OCI-LY7 (cell line): ENCODE data around the gene HLCS. TPM values are rescaled to one million over a fixed set of nuclear protein-coding genes. Genes with fewer than 3 reads are reported as not detected.

ENCODE experiments used
- BruUV-seq: library from RNA; stranded (reverse); fragments of 400-500 nt; replicated peaks from 2 replicates; lab custom pipeline; 2021; lab: Mats Ljungman, UMichigan
- CTCF ChIA-PET: fragments of 300-600 bp; sonication (Branson Sonifier 250); formaldehyde crosslinking; loops from one replicate; lab custom pipeline; 2022; ENCODE audit warnings: antibody characterized with exemption; ENCODE audit not compliant: unreplicated experiment; lab: Charles Lee
- POLR2A ChIA-PET: fragments of 300-600 bp; sonication (Branson Sonifier 250); formaldehyde crosslinking; loops from one replicate; lab custom pipeline; 2022; ENCODE audit warnings: antibody characterized with exemption; lab: Charles Lee
- DNase-seq: peaks from one replicate; pipeline ENCODE4 v3.0.0-alpha.2; 2015; ENCODE audit warnings: low spot score
- H2AFZ ChIP-seq: fragments of 200-600 bp; sonication (generic), shearing (Covaris generic); 2 replicates; pipeline ENCODE4 v1.6.1; 2014; ENCODE audit warnings: mild to moderate bottlenecking, antibody characterized with exemption, low read length, moderate library complexity
- H3K27ac ChIP-seq: fragments of 200-600 bp; sonication (generic); 2 replicates; pipeline ENCODE4 v1.5.1; 2014; ENCODE audit warnings: mixed run types, low read depth, mild to moderate bottlenecking, moderate library complexity, low read length, inconsistent platforms; ENCODE audit not compliant: poor library complexity, severe bottlenecking
- H3K36me3 ChIP-seq: fragments of 200-600 bp; sonication (generic); 2 replicates; pipeline ENCODE4 v1.6.1; 2014; ENCODE audit warnings: mild to moderate bottlenecking, antibody characterized with exemption, low read length, moderate library complexity, mixed read lengths; ENCODE audit not compliant: insufficient read depth
- H3K4me1 ChIP-seq: fragments of 200-600 bp; sonication (generic); 2 replicates; pipeline ENCODE4 v1.5.1; 2014; ENCODE audit warnings: mild to moderate bottlenecking, low read length; ENCODE audit not compliant: insufficient read depth, poor library complexity, severe bottlenecking
- H3K4me2 ChIP-seq: fragments of 200-600 bp; sonication (generic); 2 replicates; pipeline ENCODE4 v1.6.1; 2014; ENCODE audit warnings: mild to moderate bottlenecking, low read length
- H3K4me3 ChIP-seq: fragments of 200-600 bp; sonication (generic); 2 replicates; pipeline ENCODE4 v1.5.1; 2014; ENCODE audit warnings: mild to moderate bottlenecking, low read depth, low read length; ENCODE audit not compliant: poor library complexity, severe bottlenecking
- H3K79me2 ChIP-seq: fragments of 200-600 bp; sonication (generic); 2 replicates; pipeline ENCODE4 v1.6.1; 2016; ENCODE audit warnings: low read depth, mild to moderate bottlenecking, low read length, moderate library complexity, mixed read lengths; ENCODE audit not compliant: insufficient read depth
- H3K9me2 ChIP-seq: fragments of 200-600 bp; sonication (generic); 2 replicates; pipeline ENCODE4 v1.6.1; 2016; ENCODE audit warnings: mild to moderate bottlenecking, low read length, mixed read lengths; ENCODE audit not compliant: insufficient read depth
- H3K9me3 ChIP-seq: fragments of 200-600 bp; sonication (generic); 2 replicates; pipeline ENCODE4 v1.6.1; 2014; ENCODE audit warnings: mild to moderate bottlenecking, mixed run types, low read length, mixed read lengths
- H4K20me1 ChIP-seq: fragments of 200-600 bp; sonication (generic); 2 replicates; pipeline ENCODE4 v1.6.1; 2014; ENCODE audit warnings: mild to moderate bottlenecking, antibody characterized with exemption, low read length, moderate library complexity, mixed read lengths; ENCODE audit not compliant: insufficient read depth
- CTCF ChIP-seq: fragments of 200-600 bp; sonication (generic); conservative IDR thresholded peaks from 2 replicates; pipeline ENCODE4 v1.5.1; 2014; ENCODE audit warnings: mild to moderate bottlenecking, antibody characterized with exemption, low read length, moderate library complexity, mixed read lengths
- EZH2phosphoT487 ChIP-seq: fragments of 200-600 bp; sonication (generic); IDR thresholded peaks from 2 replicates; pipeline ENCODE4 v1.6.1; 2018; ENCODE audit warnings: low read depth, borderline replicate concordance, mild to moderate bottlenecking, mixed run types, antibody characterized with exemption, low read length, moderate library complexity, mixed read lengths
- intact Hi-C: fragments of 100-400 bp; cut with micrococcal nuclease; formaldehyde crosslinking; loops from one replicate; pipeline ENCODE4 v1.10.0; 2022; ENCODE audit not compliant: unreplicated experiment
- total RNA-seq, 2 experiments: library from RNA; depleted of rRNA in 1 of 2; stranded (reverse); fragments of >200 nt in 1 of 2; shearing (Covaris generic) in 1 of 2; gene quantifications; 2 replicates each; pipeline ENCODE4 v1.2.3, GENCODE V29; 2014 to 2022

HLCS gene
- total RNA-seq, 2 experiments from 2014 or later, result 12.0 to 20.9 TPM

DNA sequence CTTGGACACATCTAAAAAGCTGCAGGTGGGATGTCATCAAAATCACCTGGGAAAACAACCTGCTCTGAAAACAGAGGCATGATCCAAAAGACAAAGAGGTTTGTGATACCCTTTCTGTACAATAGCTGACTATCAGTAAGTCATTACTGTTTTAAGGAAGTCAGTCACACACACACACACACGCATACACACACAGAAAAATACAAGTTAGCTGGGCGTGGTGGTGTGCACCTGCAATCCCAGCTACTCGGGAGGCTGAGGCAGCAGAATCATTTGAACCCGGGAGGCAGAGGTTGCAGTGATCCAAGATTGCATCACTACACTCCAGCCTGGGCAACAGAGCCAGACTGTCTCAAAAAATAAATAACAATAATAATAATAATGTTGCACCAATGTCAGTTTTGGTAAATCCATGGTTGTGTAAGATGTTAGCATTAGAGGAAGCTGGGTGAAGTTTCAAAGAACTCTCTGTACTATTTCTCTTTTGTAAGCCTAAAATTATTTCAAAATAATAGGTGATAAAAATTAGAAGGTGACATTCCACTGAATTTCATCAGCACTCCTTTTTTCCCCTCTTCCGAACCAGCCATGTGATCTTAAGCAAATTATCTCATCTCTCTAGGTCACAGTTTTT, 9.9 kb upstream of the HLCS start:
- no peak overlapping the region for H3K27ac ChIP-seq
- H3K9me3 ChIP-seq, result no peaks in the 10 kb centered on the region
- H3K4me1 ChIP-seq, result peaks cover 8% of the 10 kb centered on the region
- BruUV-seq, result no TSS peak
- no peaks in the 10 kb centered on the region for H3K36me3 ChIP-seq
- TF ChIP-seq EZH2phosphoT487, result no peak
- TF ChIP-seq CTCF, result no peak
- no peaks in the 10 kb centered on the region for H4K20me1 ChIP-seq
- no peak for DNase-seq
- intact Hi-C loops, result loop anchor here (5.0 kb wide), 1 partner anchor 291 kb away; the partner anchor contains the start of gene VPS26C
- H3K9me2 ChIP-seq, result no peaks in the 10 kb centered on the region
- no peaks in the 10 kb centered on the region for H3K79me2 ChIP-seq
- ChIA-PET CTCF (interaction anchor here (0.5 to 1.6 kb wide), 2 partner anchors 15 to 90 kb away, joined by 3 to 6 read pairs; no protein-coding TSS in a partner anchor), POLR2A (interaction anchor here (1.0 to 2.1 kb wide), 4 partner anchors 11 to 34 kb away, joined by 3 to 14 read pairs (median 4); no protein-coding TSS in a partner anchor)
- H3K4me3 ChIP-seq, result no peak overlapping the region
- no peak overlapping the region for H2AFZ ChIP-seq
- H3K4me2 ChIP-seq, result no peak overlapping the region

GRCh38 chr21:36974851-36975192, 8.4 kb upstream of the HLCS start:
- no peak overlapping the region for H3K27ac ChIP-seq
- CTCF ChIA-PET, result no interaction called here
- no peak for DNase-seq

More at GRCh38 chr21:36974851-36975192, 8.4 kb upstream of the HLCS start:
- BruUV-seq, result no TSS peak
- Histone ChIP-seq H2AFZ (no peak overlapping the region), H3K4me1 (peaks cover 8% of the 10 kb centered on the region), H3K4me3 (no peak overlapping the region), H3K36me3 (no peaks in the 10 kb centered on the region), H3K4me2 (no peak overlapping the region), H3K79me2 (no peaks in the 10 kb centered on the region), H4K20me1 (no peaks in the 10 kb centered on the region), H3K9me2 (no peaks in the 10 kb centered on the region), H3K9me3 (no peaks in the 10 kb centered on the region)
- intact Hi-C loops, result loop anchor here (5.0 kb wide), 1 partner anchor 292 kb away; the partner anchor contains the start of gene VPS26C
- POLR2A ChIA-PET, result no interaction called here
- no peak for TF ChIP-seq CTCF
- TF ChIP-seq EZH2phosphoT487, result no peak
